Astrocyte of the spinal cord (primary cell): ENCODE data around the gene NLGN4X.

Source experiments
- DNase-seq: peaks from one replicate; pipeline ENCODE4 v3.0.0; 2011; ENCODE audit warnings: low read depth, low spot score
- H3K4me3 ChIP-seq: 2 replicates; pipeline ENCODE4 v1.5.1; 2011; ENCODE audit warnings: low read depth, mild to moderate bottlenecking, low read length, moderate library complexity
- CTCF ChIP-seq: IDR thresholded peaks from 2 replicates; pipeline ENCODE4 v1.5.1; 2012; ENCODE audit warnings: low read depth, mild to moderate bottlenecking, low read length, inconsistent platforms
- in situ Hi-C: cut with HindIII; loops from 2 replicates; pipeline ENCODE4 v1.10.0; 2017; ENCODE audit warnings: low sequenced_read_pairs

The NLGN4X gene

GRCh38 chrX:6203462-6204215 lies 25.0 kb downstream of the NLGN4X start:
- no peak for TF ChIP-seq CTCF
- no peak for DNase-seq
- H3K4me3 ChIP-seq: no peak overlapping the region
- in situ Hi-C loops: no loop called here

- no peak for DNase-seq
- TF ChIP-seq CTCF: no peak
- in situ Hi-C loops: no loop called here
These were observed 29.2 kb downstream of the NLGN4X start for GRCh38 chrX:6199486-6199885.

GRCh38 chrX:6187256-6187655 lies 41.4 kb downstream of the NLGN4X start:
- H3K4me3 ChIP-seq: no peak overlapping the region
- no peak for TF ChIP-seq CTCF
- DNase-seq: no peak
- in situ Hi-C loops: no loop called here

More at GRCh38 chrX:6199486-6199885, 29.2 kb downstream of the NLGN4X start:
- no peak overlapping the region for H3K4me3 ChIP-seq

GRCh38 chrX:6184900-6185515 lies 43.7 kb downstream of the NLGN4X start:
- in situ Hi-C loops: no loop called here
- no peak overlapping the region for H3K4me3 ChIP-seq
- TF ChIP-seq CTCF: no peak
- peak; percentile 71 for DNase-seq

- in situ Hi-C loops: no loop called here
- no peak for TF ChIP-seq CTCF
These were observed 52.8 kb downstream of the NLGN4X start for GRCh38 chrX:6175914-6176313.

GRCh38 chrX:6170424-6170823 lies 58.2 kb downstream of the NLGN4X start:
- TF ChIP-seq CTCF: no peak
- no peak overlapping the region for H3K4me3 ChIP-seq
- in situ Hi-C loops: no loop called here
- DNase-seq: no peak

More at GRCh38 chrX:6175914-6176313, 52.8 kb downstream of the NLGN4X start:
- no peak for DNase-seq
- H3K4me3 ChIP-seq: no peak overlapping the region
